Erythroblast (primary cell): ENCODE measurements around the gene PINK1.

ENCODE experiments used
- GATA1 ChIP-seq: IDR thresholded peaks from 2 replicates; pipeline ENCODE4 v1.6.1; 2011; ENCODE audit warnings: low read depth, mild to moderate bottlenecking, control low read depth, low read length, moderate library complexity
- POLR2A ChIP-seq: IDR thresholded peaks from 2 replicates; pipeline ENCODE4 v1.6.1; 2011; ENCODE audit warnings: mild to moderate bottlenecking, low read length

- TF ChIP-seq POLR2A (no peak), GATA1 (no peak)
Observed at GRCh38 chr1:20693623-20694022, 60.4 kb downstream of the PINK1 start.
